ENCODE results near the gene CDYL. TPM values are rescaled to one million over a fixed set of nuclear protein-coding genes. Genes with fewer than 3 reads are reported as not detected.

CDYL gene
- total RNA-seq, 1 donor from 2014 or later, result 46.1 TPM

DNA sequence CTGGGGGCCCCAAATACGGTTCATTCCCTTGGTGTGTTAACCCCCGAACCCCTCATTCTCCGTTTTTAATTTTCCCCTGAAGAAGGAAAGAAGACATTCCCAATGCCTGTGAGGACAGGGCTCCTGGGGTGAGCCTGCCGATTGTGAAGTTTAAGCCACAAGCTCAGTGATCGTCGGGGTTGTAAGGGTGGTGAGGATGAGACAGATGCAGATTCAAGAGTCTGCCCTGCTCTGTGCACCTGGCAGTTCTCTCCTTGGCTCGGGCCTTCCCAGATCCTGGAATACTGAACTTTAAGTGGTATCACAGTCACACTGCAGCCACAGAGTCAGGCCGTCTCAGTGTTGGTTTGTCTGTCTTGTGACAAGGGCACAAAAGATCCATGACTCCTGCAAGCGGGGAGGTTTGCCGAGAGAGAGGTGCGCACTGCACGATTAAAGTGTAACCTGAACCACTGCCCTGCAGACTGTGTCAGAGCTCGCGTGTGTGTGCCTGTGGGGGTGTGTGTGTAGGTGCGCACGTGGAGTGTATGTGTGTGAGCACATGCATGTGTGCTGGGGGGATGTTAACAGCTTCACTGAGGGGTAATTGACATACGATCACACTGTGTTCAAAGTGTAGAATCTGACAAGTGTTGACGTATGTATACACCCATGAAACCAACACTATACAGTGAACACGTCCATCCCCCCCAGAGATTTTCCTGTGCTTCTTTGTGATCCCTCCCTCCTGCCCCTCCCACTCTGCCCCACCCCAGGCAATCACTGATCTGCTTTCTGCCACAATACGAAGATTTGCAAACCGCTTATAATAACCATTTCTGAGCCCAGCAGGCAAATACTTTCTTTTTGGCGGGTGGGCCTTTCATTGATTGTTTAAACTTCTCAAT lies 188.7 kb downstream of the CDYL start:
- Histone ChIP-seq H3K27me3 (ENCODE audit: control insufficient read depth, insufficient read depth, low read length) (no peaks in the 10 kb centered on the region), H3K36me3 (ENCODE audit: control insufficient read depth, insufficient read depth, low read length) (no peaks in the 10 kb centered on the region), H3K4me3 (ENCODE audit: low read depth, low read length) (no peak overlapping the region)
- DNase-seq (ENCODE audit: low read depth), result no peak
- FAIRE-seq, result no peak
- TF ChIP-seq, protein P1, sequence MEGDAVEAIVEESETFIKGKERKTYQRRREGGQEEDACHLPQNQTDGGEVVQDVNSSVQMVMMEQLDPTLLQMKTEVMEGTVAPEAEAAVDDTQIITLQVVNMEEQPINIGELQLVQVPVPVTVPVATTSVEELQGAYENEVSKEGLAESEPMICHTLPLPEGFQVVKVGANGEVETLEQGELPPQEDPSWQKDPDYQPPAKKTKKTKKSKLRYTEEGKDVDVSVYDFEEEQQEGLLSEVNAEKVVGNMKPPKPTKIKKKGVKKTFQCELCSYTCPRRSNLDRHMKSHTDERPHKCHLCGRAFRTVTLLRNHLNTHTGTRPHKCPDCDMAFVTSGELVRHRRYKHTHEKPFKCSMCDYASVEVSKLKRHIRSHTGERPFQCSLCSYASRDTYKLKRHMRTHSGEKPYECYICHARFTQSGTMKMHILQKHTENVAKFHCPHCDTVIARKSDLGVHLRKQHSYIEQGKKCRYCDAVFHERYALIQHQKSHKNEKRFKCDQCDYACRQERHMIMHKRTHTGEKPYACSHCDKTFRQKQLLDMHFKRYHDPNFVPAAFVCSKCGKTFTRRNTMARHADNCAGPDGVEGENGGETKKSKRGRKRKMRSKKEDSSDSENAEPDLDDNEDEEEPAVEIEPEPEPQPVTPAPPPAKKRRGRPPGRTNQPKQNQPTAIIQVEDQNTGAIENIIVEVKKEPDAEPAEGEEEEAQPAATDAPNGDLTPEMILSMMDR (IDR thresholded peaks at IDR 0.05; ENCODE audit: insufficient read depth, low read length, severe bottlenecking), result no peak

DNA sequence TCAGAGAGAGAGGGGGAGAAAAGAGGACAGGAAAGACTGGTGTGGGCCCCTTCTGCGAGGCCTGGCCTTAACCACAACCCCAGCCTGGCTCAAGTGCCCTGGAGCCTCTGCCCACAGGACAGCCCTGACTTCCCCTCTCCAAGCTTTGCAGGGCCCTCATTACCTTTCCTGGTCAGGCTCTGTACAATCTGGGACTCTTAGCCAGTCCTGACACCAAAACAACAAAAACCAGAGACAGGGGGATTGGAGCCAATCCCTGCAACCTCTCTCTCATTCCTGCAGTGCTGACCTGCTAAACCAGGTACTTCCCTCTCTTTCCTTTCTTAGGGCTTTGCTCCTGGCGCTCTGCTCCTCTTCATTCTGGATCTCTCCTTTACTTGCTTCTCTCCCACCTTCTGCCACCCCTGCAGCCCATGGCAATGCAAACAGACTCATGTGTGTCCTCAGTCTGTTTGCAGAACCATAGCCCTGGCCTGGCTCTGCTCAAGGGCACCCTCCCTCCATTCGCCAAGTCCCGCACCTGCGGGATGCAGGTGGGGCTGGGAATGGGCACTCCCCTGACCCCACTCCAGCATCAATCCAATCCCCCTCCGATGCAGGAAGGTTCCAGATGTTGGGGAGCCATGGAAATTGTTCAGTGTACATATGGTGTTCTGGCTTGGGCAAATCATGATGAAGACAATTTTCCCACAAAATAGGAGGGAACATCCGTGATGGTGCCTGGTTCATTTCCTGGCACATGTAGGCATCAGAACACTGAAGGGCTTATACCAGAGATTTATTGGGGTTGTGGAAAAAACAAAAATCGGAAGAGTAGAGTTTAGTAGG lies 189.6 kb downstream of the CDYL start:
- Histone ChIP-seq H3K27me3 (ENCODE audit: control insufficient read depth, insufficient read depth, low read length) (no peaks in the 10 kb centered on the region), H3K36me3 (ENCODE audit: control insufficient read depth, insufficient read depth, low read length) (no peaks in the 10 kb centered on the region), H3K4me3 (ENCODE audit: low read depth, low read length) (no peak overlapping the region)
- FAIRE-seq (no peak), DNase-seq (ENCODE audit: low read depth) (no peak)
- TF ChIP-seq, protein P1 (IDR thresholded peaks at IDR 0.05; ENCODE audit: insufficient read depth, low read length, severe bottlenecking), result no peak

DNA sequence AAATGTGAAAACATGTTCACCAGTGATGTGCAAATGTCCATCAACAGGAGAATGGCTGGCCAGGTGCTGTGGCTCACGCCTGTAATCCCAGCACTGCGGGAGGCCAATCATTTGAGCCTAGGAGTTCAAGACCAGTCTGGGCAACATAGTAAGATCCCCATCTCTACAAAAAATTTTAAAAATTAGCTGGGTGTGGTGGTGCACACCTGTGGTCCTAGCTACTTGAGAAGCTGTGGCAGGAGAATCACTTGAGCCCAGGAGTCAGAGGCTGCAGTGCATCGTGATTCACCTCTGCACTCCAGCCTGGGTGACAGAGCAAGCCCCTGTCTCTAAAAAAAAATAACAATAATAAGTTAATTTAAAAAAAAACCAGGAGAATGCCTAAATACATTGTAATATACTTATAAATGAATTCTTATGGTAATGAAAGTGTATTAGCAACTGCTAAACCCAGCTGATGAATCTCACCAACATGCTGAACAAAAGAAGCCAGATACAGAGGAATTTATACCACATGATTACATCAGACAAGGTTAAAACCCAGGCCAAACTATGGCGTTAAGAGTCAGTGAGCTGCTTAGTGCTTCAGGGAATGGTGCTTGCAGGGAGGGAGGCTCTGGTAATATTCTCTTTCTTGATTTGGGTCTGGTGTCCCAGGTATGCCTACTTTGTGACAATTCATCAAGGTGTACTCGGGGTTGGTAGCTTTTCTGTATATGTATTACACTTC lies 191.3 kb downstream of the CDYL start:
- H3K27me3 ChIP-seq (ENCODE audit: control insufficient read depth, insufficient read depth, low read length), result no peaks in the 10 kb centered on the region
- TF ChIP-seq, protein P1 (IDR thresholded peaks at IDR 0.05; ENCODE audit: insufficient read depth, low read length, severe bottlenecking), result no peak
- no peaks in the 10 kb centered on the region for H3K36me3 ChIP-seq (ENCODE audit: control insufficient read depth, insufficient read depth, low read length)
- H3K4me3 ChIP-seq (ENCODE audit: low read depth, low read length), result no peak overlapping the region
- FAIRE-seq (no peak), DNase-seq (ENCODE audit: low read depth) (no peak)

DNA sequence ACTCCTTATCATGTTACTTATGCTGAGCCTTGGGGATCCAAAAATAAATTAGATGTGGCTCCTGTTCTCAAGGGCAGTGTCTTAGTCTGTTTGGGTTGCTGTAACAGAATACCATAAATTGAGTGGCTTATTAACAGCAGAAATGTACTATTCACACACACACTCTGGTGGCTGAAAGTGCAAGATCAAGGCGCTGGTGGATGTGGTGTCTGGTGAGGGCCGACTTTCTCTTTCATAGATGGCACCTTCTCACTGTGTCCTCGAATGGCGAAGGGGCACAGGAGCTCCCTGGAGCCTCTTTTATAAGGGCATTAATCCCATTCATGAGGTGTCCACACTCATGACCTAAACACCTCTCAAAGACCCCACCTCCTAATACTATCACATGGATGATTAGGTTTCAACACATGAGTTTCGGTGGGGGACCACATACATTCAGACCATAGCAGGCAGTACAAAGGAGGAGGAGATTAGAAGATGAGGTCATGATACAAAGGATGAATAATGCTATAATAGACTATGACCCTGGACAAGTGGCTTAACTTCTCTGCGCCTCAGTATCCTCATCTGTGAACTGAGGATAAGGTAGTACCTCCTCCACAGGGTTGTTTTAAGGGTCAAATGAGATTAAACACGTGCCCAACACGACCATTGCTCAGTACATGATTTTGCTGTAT lies 193.5 kb downstream of the CDYL start:
- Histone ChIP-seq H3K4me3 (ENCODE audit: low read depth, low read length) (no peak overlapping the region), H3K27me3 (ENCODE audit: control insufficient read depth, insufficient read depth, low read length) (no peaks in the 10 kb centered on the region), H3K36me3 (ENCODE audit: control insufficient read depth, insufficient read depth, low read length) (no peaks in the 10 kb centered on the region)
- no peak for FAIRE-seq
- DNase-seq (ENCODE audit: low read depth), result no peak
- TF ChIP-seq, protein P1 (IDR thresholded peaks at IDR 0.05; ENCODE audit: insufficient read depth, low read length, severe bottlenecking), result no peak

DNA sequence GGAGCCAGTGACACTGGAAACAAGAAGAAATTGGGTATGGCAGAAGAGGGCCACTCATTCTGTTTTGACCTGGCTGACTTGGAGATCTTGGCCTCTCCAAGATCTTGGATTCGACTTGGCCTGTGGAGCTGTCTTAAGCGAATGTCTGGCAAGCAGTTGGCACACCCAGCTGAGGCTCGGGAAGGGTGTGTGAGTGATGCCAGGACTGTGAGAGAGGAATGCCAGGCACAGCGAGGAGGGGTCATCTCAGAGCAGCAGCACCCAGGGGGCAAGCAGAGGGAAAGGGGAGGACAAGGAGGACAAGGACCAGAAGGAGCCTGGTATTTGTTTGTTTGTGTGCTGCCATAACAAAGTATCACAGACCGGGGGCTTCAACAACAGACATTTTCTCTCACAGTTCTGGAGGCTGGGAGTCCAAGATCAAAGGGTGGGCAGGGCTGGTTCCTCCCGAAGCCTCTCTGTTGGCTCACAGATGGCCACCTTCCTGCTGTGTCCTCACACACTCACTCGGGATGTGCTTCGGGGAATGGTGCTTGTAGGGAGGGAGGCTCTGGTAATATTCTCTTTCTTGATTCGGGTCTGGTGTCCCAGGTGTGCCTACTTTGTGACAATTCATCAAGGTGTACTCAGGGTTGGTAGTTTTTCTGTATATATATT lies 194.7 kb downstream of the CDYL start:
- Histone ChIP-seq H3K27me3 (ENCODE audit: control insufficient read depth, insufficient read depth, low read length) (no peaks in the 10 kb centered on the region), H3K4me3 (ENCODE audit: low read depth, low read length) (no peak overlapping the region), H3K36me3 (ENCODE audit: control insufficient read depth, insufficient read depth, low read length) (no peaks in the 10 kb centered on the region)
- TF ChIP-seq, protein P1 (IDR thresholded peaks at IDR 0.05; ENCODE audit: insufficient read depth, low read length, severe bottlenecking), result no peak
- DNase-seq (ENCODE audit: low read depth) (no peak), FAIRE-seq (no peak)
